Retina (tissue), 1 donor: Measurements from ENCODE around the gene ZNF736.
A peak's percentile ranks its signal among the peaks of the same experiment; 100 is the strongest.
"Not testable (repeated sequence)": the region's sequence is repeated elsewhere in the genome, so short reads cannot be mapped to it uniquely, and the experiment has no call there.

Source experiments
- DNase-seq: peaks from one replicate; pipeline ENCODE4 v3.0.0-alpha.2; 2016

Gene ZNF736

DNA sequence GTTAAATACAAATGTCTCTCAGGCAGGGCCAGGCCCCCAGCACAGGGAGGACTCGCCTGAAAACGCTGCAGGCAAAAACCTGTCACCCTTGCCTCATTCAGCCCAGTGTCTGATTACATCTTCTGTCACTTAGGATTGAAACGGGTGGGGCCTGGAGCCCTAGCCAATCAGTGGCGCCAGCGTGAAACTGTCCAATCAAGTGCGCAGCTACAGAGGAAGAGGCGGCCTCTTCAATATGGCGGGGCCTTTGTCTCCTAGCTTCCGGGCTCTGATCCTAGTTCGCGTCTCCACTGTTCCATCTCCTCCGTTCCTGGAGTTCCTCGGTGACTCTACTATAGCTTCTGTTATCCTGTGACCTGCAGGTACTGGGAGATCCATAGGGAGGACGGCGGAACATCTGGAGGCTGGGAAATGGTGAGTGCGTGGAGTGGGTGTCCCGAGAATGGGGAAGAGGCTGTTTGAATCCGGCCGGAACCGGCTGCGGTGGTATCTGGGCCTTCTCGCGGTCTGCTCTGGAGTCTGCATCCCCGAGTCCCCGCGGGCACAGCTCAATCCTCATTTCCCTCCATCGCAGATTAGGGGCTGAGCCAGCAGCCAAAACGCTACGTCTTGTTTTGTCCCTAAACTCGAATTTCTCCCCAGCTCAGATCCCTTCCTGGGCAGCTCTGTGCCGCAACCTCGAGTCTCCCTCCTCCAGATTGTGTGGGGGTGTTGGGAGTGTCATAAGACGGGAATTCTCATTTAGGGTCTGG is at the start of gene ZNF736:
Gene ZNF736 (plus strand): TSS at position 222 of the 752 bp plus-strand sequence. CDS start 190 bp downstream, at position 412.
- DNase-seq = peak; percentile 92

DNA sequence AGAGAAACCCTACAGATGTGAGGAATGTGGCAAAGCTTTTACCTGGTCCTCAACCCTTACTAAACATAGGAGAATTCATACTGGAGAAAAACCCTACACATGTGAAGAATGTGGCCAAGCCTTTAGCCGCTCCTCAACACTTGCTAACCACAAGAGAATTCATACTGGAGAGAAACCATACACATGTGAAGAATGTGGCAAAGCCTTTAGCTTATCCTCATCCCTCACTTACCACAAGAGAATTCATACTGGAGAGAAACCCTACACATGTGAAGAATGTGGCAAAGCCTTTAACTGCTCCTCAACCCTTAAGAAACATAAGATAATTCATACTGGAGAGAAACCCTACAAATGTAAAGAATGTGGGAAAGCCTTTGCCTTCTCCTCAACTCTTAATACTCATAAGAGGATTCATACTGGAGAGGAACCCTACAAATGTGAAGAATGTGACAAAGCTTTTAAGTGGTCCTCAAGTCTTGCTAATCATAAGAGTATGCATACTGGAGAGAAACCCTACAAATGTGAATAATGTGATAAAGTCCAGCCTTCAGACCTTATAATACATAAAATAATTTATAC is 47.3 kb upstream of the ZNF736 start:
- DNase-seq = no peak

DNA sequence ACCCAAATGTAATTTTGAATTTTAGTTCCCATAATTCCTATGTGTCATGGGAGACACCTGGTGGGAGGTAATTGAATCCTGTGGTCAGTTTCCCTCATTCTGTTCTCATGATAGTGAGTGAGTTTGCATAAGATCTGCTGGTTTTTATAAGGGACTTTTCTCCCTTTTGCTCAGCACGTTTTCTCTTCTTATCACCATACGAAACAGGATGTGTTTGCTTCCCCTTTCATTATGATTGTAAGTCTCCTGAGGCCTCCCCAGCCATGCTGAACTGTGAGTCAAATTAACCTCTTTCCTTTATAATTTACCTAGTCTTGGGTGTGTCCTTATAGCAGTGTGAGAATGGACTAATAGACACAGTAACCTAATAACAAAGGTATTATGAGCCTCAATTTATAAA is 36.1 kb upstream of the ZNF736 start:
- no peak for DNase-seq

DNA sequence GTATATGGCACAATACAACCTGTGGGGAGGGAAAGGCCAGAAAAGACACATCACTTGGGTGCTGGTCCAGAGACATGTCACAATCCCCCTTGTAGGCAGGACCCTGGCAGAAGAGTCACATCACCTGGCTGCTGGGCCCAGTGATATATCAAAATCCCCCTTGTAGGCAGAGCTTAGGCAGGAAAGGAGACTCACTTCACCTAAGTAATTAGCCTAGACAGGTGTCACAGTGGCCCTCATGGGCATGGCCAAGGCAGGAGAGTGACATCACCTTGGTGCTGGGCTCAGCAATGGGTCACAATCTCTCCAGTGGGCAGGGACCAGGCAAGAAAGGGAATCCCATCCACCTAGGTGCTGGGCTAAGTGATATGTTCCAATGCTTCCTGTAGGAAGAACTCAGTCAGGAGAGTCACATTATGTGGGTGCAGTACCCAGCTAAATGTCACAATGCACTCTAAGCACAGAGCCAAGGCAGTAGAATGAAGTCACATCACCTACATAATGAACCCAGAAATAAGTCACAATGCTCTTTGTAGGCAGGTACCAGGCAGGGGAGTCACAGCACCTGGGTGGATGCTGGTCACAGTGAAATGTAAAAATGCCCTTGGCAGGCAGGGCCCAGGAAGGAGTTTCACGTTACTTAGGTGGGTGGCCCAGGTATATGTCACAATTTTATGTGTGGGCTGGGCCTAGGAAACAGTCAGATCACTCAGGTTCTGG is 18.9 kb upstream of the ZNF736 start:
- no peak for DNase-seq

DNA sequence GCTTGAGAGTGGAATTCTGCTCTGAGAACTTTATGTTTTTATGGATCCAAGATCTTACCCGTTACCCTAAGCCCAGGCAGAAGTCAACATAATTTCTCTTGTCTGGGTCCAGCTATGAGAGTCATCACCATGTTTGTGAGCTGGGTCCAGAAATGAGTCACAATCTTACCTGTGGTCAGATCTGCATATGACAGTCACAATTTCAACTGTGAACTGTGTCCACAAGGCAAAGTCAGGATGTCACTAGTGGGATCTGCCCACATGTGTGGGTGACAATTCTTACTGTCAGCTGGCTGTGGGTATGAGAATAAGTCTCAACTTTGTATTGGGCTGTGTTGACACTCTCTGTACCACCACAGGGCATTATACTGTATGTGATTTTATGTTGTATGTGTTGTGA is 16.3 kb upstream of the ZNF736 start:
- DNase-seq = not testable (repeated sequence)

DNA sequence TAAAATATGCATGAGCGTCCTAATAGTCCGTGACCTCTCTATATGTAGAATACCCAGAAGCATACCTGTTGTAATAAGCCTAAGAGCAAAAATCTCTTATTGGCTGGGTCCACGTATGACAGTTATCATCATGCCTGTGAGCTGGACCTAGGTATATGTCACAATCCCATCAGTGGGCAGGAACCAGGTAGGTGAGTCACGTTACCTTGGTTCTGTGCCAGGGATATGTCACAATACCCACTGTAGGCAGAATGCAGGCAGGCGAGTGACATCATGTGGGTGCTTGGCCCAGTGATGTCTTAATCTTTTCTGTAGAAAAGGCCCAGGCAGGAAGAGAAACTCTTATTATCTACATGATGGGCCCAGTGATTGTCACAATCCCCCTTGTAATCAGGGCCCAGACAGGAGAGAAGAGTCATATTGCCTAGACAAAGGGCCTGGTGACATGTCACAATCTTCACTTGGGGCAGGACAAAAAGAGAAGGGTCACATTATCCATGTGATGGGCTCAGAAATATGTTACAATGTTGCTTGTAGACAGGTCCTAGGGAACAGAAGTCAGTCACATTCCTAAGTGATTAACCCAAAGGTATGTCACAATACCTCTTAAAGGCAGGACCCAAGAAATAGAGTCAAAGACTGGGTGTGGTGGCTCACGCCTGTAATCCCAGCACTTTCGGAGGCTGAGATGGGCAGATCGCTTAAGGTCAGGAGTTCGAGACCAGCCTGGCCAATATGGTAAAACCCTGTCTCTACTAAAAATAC is 12.9 kb upstream of the ZNF736 start:
- no peak for DNase-seq

DNA sequence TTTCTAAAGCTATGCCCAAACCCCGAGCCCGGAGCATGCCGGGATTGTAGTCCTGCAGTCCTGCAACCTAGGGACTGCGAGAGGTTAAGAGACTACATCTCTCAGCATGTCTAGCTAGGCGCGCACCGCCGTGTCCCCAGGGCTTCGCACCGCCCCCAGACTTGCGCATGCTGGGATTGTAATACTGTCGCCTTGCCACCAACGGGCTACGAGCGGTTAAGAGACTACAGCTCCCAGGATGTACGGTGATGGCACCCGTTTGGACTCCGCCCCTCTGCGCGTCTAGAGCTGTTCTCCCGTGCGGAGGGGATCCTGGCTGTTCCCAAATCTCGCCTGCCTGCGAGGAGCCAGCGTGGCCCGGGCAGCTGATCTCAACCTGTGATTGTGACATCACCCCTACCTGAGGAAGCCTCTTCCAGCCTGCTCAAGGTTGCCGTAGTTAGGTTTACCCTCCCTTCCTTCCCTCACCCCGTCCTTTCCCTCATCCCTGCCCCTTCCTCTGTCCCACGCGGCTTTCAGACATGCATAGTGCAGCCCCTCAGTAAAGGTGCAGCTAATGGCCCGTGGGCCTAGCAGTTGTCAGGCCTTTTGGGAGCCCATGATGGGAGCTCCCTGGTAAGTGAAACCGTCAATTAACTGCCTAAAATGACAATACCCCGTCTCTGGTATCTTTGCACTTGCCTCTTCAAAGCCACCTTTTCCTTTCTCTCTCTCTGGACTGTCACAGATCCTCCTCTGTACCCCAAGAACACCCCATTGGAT is 6.3 kb upstream of the ZNF736 start:
- peak; percentile 94 for DNase-seq

DNA sequence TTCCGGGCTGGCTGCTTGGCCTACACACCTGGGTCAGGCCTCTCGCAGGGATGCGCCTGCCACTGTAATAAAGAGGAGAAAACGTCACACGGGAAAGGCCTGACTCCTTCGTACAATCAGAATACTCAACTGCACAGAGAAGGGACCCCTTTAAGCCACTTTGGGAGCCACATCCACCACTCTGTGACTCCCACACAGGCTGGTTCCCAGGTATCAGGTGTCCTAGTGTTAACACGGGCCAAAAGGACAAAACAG is 5.8 kb upstream of the ZNF736 start:
- DNase-seq = no peak

DNA sequence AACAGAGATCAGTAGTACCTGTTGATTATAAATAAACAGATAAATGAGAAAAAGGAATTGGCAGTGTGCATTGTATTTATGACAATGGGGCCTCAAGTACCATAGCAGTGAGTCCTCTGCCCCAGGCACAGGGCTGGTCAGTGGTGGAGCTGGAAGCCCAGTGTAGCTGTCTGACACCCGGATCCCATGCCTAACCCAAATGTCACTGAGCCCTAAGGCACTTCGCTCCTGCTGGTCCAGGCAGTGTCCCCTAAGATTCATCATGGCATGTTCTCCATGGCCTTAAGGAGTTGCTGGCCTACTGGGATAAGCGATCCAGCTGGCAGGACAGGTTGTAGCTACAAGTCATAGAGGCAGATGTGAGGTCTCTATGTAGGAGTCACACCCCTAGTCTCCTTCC is 3.3 kb upstream of the ZNF736 start:
- no peak for DNase-seq

DNA sequence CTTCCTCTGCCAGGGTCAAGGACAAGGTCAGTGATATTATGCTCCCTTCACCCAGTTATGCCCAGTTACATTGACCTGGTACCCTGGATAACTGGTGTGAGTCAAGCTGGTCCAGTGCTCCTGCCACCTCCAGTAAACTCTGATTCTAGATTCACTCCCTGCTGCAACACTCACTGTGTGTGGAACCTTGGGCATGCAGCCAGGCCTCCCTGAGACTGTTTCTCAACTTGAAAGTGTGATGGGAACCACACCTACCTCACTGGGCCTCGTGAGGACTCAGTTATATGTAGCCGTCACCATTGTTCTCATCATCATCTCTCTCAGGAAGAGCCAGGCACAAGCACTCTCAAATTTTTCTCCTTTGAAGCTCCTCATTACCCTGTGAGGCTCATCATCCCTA is 935 bp upstream of the ZNF736 start:
- no peak for DNase-seq

DNA sequence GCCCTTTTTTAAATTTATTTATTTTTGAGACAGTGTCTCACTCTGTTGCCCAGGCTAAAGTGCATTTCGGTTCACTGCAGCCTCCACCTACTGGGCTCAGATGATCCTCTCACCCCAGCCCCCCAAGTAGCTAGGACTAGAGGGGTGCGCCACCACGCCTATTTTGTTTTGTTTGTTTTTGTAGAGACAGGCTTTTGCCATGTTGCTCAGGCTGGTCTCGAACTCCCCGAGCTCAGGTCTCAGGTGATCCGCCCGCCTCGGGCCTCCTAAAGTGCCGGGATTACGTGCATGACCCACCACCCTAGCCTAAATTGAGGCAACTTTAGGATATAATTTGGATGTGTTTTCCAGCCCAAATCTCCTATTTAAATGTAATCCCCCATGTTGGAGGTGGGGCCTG is 805 bp downstream of the ZNF736 start:
- no peak for DNase-seq

DNA sequence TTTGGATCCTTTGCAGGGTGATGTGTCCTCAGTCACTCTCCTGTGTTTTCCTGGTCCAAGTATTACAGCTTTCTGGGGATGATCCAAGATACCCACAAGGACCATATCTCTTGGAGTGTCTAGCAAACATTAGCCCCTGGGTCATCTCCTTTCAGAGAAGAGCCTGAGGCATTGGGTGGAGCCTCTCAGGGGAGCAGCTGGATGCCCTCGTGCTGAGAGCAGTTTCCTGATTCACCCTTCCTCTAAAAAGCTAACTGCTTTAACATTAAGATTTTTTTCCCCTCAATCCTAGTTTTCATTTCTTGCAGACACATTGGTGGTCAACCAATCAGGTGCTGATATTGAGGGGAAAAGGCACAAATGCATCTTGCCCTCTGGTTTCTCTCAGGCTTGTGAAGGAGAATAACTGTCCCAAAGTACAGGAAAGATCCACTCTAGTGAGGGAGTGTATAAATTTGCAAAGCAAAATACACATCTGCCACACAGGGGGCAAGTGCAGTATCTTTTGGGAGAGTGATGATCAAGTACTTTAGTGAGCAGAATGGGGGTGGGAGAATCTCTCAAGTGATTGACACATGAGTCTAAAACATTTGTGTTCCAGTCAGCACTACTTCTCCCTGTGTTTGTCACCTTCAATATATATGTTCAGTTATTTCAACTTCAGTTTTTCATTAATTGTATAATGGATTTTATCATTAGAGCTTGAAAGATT is 2.4 kb downstream of the ZNF736 start:
- DNase-seq = not testable (repeated sequence)

DNA sequence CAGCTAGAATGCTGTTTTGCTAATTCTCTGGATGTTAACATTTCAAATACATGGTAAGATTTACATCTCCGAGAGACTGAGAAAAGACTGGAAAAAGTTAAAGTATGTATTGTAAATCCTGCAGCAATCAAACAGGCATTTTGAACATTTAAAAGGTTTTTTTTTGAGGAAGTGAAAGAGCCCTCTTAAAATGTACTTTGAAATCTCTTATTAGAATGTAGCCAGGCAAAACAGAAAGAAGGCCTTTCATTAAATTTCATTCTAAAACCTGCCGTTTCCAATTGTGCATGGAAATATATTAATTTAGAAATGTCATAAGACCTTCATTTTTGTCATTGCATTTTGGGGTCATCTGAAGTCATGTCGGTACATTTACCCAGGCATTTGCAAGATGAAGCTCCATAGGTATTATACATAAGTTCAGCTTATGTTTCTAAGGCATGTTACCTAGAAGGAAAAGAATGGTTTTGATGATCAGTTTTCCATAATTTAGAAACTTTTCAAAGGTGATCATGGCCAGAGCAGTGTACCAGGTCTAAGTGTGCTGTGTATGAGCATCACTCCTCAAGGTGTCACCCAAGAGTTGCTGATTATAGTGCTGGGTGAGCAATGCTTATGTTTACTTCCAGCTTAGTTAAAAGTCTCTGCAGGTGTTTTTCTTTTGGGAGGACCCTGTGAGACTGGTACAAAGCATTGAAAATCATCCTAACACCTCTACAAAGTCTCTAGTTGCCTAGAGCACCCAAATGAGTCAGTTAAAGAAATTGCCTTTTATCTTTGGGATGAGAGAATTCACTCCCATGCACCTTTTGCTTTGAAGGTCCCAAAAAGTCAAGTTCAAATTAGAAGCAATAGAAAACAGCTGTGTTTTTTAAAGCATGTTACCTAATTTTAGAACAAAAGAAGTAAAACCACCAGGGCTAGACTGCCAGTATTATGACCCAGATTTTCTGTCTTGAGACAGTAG is 7.1 kb downstream of the ZNF736 start:
- no peak for DNase-seq

DNA sequence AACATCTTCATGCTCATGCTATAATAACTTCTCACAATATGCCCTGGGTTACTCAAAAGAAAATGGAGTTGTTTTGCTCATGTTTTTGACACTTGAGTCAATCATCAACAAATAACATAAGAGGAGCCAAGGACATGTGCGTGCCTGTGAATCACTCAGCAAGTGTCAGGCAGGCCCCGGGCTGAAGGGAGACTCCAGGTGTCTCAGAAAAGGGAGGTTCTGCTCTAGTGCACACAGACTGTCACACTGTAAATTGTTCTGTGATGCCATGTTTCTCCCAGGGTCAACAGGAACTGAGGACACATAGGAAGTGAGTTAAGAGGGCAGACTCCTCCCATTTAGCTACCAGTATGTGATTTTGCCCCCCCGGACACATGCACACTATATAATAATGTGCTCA is 10.4 kb downstream of the ZNF736 start:
- not testable (repeated sequence) for DNase-seq

DNA sequence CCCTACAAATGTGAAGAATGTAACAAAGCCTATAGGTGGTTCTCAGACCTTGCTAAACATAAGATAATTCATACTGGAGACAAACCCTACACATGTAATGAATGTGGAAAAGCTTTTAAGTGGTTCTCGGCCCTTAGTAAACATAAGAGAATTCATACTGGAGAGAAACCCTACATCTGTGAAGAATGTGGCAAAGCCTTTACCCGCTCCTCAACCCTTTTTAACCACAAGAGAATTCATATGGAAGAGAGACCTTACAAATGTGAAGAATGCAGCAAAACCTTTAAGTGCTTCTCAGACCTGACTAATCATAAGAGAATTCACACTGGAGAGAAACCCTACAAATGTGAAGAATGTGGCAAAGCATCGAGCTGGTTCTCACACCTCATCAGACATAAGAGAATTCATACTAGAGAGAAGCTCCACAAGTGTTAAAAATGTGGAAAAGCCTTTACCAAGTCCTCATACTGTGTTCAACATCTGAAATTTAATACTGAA is 35.0 kb downstream of the ZNF736 start:
- not testable (repeated sequence) for DNase-seq

DNA sequence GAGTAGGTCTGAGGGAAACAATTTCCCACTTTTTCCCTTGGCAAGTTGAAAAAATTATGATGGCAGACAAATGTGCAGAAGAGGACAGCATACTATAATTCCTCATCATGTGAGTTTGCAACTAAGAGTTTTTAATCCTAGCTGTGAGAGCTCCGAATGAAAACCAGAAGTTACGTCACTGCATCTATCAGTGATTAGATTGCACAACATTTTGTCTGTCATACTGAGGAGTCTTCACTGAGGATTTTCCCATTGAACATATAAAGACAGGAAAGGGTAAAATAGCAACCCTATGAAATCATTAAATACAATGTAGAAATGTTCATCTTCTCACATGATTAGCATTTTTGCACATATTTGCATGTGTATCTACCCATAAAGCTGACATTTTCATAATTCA is 45.8 kb downstream of the ZNF736 start:
- no peak for DNase-seq

DNA sequence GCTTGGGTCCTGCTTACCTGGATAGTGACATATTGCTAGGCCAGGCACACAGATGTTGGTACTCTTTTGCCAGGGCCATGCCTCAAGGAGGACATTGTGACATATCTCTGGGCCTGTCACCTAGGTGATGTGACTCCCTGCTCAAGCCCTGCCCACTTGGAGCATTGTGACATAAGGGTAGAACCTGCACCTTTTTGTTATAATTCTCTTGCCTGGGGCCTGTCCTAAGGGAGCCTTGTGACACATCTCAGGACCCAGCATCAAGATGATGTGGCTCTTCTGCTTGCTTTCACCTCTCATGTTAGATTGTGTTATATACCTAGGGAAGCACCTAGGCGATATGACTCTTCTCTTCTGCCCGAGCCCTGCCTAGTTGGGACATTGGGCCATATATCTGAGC is 57.4 kb downstream of the ZNF736 start:
- no peak for DNase-seq

DNA sequence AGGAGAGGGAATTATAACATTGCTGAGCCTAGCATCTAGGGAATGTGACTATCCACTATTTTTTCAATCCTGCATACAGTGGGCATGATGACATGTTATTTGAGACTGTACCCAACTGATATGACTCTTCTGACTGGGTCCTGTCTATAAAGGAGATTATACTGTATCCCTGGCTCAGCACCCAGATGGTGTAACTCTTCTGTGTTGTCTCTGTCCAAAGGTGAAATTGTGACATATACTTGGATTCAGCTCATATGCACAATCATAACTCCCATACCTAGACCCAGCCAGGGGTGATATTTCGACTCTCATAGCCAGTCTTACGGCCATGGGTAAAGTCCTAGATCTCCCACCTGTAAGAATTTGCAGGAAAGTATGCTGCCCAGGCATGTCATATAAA is 59.3 kb downstream of the ZNF736 start:
- DNase-seq = no peak

DNA sequence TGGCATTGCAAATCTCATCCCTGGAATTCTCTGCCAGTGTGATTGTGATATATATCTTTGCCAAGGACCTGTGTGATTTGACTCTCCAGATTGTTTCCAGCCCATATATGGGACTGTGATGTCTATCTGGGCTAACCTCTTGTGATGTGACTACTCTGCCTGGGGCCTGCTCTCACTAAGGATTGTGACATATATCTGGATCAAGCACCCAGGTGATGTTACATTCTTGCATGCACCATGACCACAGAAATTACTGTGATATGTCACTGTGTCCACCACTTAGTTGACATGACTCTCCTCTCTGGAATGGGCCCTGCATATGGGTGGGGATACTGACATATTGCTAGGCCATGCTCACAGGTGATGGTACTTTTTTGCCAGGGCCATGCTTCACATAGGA is 86.6 kb downstream of the ZNF736 start:
- no peak for DNase-seq
